HL-60 (cell line): ENCODE data around the gene ROR2.

ENCODE experiments used
- DNase-seq, 2 experiments: peaks; one replicate each; pipeline ENCODE4 v3.0.0-alpha.2; 2010 to 2020; ENCODE audit warnings: low read depth in 1 of 2, low spot score in 1 of 2
- H3K27ac ChIP-seq: fragments of 250-450 bp; sonication (Bioruptor Pico); replicated peaks from 2 replicates; pipeline ENCODE4 v1.5.1; 2020; ENCODE audit warnings: mild to moderate bottlenecking, moderate library complexity
- H3K27me3 ChIP-seq: fragments of 250-450 bp; sonication (Bioruptor Pico); 2 replicates; pipeline ENCODE4 v1.5.1; 2021; ENCODE audit warnings: mild to moderate bottlenecking, moderate library complexity; ENCODE audit not compliant: insufficient read depth, poor library complexity, severe bottlenecking
- H3K4me3 ChIP-seq: replicated peaks from 2 replicates; pipeline ENCODE4 v1.5.1; 2011; ENCODE audit warnings: mild to moderate bottlenecking, control low read depth, low read length; ENCODE audit not compliant: insufficient read depth
- CTCF ChIP-seq: IDR thresholded peaks from one replicate; pipeline ENCODE4 v1.5.1; 2011; ENCODE audit warnings: low read length, control low read depth, inconsistent platforms; ENCODE audit not compliant: insufficient read depth
- GABPA ChIP-seq: IDR thresholded peaks from 2 replicates; pipeline ENCODE4 v1.6.1; 2012; ENCODE audit warnings: low read depth
- POLR2AphosphoS5 ChIP-seq: IDR thresholded peaks from 2 replicates; pipeline ENCODE4 v1.6.1; 2012; ENCODE audit warnings: low read depth
- REST ChIP-seq: IDR thresholded peaks from 2 replicates; pipeline ENCODE4 v1.6.1; 2012; ENCODE audit warnings: low read depth; ENCODE audit not compliant: insufficient replicate concordance
- SPI1 ChIP-seq: IDR thresholded peaks from 2 replicates; pipeline ENCODE4 v1.6.1; 2012; ENCODE audit warnings: low read depth, mild to moderate bottlenecking, borderline replicate concordance

ROR2 gene

GRCh38 chr9:91768977-91769916 lies 180.8 kb downstream of the ROR2 start:
- DNase-seq = no peak
- Histone ChIP-seq H3K27ac (no peak overlapping the region), H3K4me3 (no peak overlapping the region), H3K27me3 (no peaks in the 10 kb centered on the region)
- no peak for TF ChIP-seq GABPA
- TF ChIP-seq SPI1 = no peak
- TF ChIP-seq CTCF = no peak
- no peak for TF ChIP-seq REST
- no peak for TF ChIP-seq POLR2AphosphoS5

- H3K4me3 ChIP-seq = no peak overlapping the region
- H3K27ac ChIP-seq = no peak overlapping the region
- DNase-seq = no peak
- TF ChIP-seq SPI1 (no peak), GABPA (no peak), POLR2AphosphoS5 (no peak), REST (no peak), CTCF (no peak)
- H3K27me3 ChIP-seq = no peaks in the 10 kb centered on the region
These were observed 181.5 kb downstream of the ROR2 start for GRCh38 chr9:91768507-91768906.

- Histone ChIP-seq H3K4me3 (no peak overlapping the region), H3K27ac (no peak overlapping the region), H3K27me3 (no peaks in the 10 kb centered on the region)
- TF ChIP-seq POLR2AphosphoS5 (no peak), SPI1 (no peak), CTCF (no peak), GABPA (no peak), REST (no peak)
- DNase-seq = no peak
These were observed 183.5 kb downstream of the ROR2 start for GRCh38 chr9:91766315-91767069.
